Measurements from ENCODE around the gene FBXW5. TPM values are rescaled to one million over a fixed set of nuclear protein-coding genes. Genes with fewer than 3 reads are reported as not detected.

FBXW5 gene
- total and polyA plus RNA-seq, 9 of the 15 experiments (the other 6 are each of a cell fraction or from before 2014, with no cell fraction given): 0.21 to 128 (median 37.0) TPM

GRCh38 chr9:136951541-136952320 is 7.2 kb upstream of the FBXW5 start, which contains the start of gene LCN12:
Gene LCN12 (plus strand): TSS chr9:136952273. CDS start chr9:136952328, 55 bp downstream.
- peaks cover 3 to 75% of the 10 kb centered on the region in 2 experiments; a peak in 4 of 5 replicates for H3K4me1 ChIP-seq (replicated peaks in 1 of 2; ENCODE audit: control insufficient read depth in 2 of 2, insufficient read depth in 2 of 2, low read length in 2 of 2)
- in situ Hi-C loops (cut with MboI) (no loop called here), intact Hi-C loops (cut with micrococcal nuclease) (no loop called here)
- FAIRE-seq (no peak), DNase-seq (ENCODE audit: extremely low read depth in 1 of 4, low spot score in 3 of 4) (no peak), ATAC-seq (no peak)
- H3K9ac ChIP-seq (ENCODE audit: insufficient read depth in 1 of 2, low read depth in 2 of 2, low read length in 2 of 2): no peak within 1 kb of the TSS; a peak in 1 of 4 replicates
- no peak within 1 kb of the TSS for H2AFZ ChIP-seq (ENCODE audit: low read depth, low read length)
- POLR2A ChIA-PET: interaction anchor here (1.0 kb wide), 1 partner anchor 13 kb away, joined by 3 read pairs; no protein-coding TSS in a partner anchor
- no peak within 1 kb of the TSS for H3K27ac ChIP-seq (ENCODE audit: extremely low read depth, low read depth, low read length)
- no peaks in the 10 kb centered on the region for H3K9me3 ChIP-seq (replicated peaks; ENCODE audit: control insufficient read depth, insufficient read depth, low read depth, low read length)
- BruUV-seq (replicated peaks): no TSS peak
- peaks cover 2% of the 10 kb centered on the region for H3K9me1 ChIP-seq (ENCODE audit: control insufficient read depth, insufficient read depth, low read length)
- no peaks in the 10 kb centered on the region for H3K36me3 ChIP-seq (ENCODE audit: control insufficient read depth, insufficient read depth, low read length)
- H3K79me2 ChIP-seq (ENCODE audit: control insufficient read depth, insufficient read depth, low read length): no peaks in the 10 kb centered on the region
- H3K4me2 ChIP-seq (ENCODE audit: insufficient read depth, low read length): no peak within 1 kb of the TSS
- CTCF ChIA-PET (ENCODE audit: low intra/inter-chr PET ratio): no interaction called here
- peaks cover 2 to 7% of the 10 kb centered on the region in 2 experiments; a peak in 3 of 5 replicates for H3K27me3 ChIP-seq (ENCODE audit: control insufficient read depth in 2 of 2, insufficient read depth in 2 of 2, low read length in 2 of 2)
- no peak within 1 kb of the TSS for H3K4me3 ChIP-seq
- 84% methylated on average over 11 of the region's 14 CpGs for WGBS (ENCODE audit: insufficient coverage, low coverage, missing lambda C conversion rate)
- 0 out of 2 replicates have a peak, but pooled peaks cover 4% of the 10 kb centered on the region for H4K20me1 ChIP-seq (replicated peaks; ENCODE audit: control insufficient read depth, insufficient read depth, low read length)
- no peak for TF ChIP-seq ZNF12 (CRISPR knock-in tag; IDR thresholded peaks at IDR 0.05)
- no peak for TF ChIP-seq SIRT6 (IDR thresholded peaks at IDR 0.05; ENCODE audit: low read depth, low read length)
- TF ChIP-seq ZNF24 (IDR thresholded peaks at IDR 0.05): no peak
- no peak for TF ChIP-seq ZNF274 (IDR thresholded peaks at IDR 0.05; ENCODE audit: borderline replicate concordance, low read depth, low read length)
- no peak for TF ChIP-seq PCBP1 (IDR thresholded peaks at IDR 0.05; ENCODE audit: low read depth, low read length, poor library complexity, severe bottlenecking)
- TF ChIP-seq, protein P1, sequence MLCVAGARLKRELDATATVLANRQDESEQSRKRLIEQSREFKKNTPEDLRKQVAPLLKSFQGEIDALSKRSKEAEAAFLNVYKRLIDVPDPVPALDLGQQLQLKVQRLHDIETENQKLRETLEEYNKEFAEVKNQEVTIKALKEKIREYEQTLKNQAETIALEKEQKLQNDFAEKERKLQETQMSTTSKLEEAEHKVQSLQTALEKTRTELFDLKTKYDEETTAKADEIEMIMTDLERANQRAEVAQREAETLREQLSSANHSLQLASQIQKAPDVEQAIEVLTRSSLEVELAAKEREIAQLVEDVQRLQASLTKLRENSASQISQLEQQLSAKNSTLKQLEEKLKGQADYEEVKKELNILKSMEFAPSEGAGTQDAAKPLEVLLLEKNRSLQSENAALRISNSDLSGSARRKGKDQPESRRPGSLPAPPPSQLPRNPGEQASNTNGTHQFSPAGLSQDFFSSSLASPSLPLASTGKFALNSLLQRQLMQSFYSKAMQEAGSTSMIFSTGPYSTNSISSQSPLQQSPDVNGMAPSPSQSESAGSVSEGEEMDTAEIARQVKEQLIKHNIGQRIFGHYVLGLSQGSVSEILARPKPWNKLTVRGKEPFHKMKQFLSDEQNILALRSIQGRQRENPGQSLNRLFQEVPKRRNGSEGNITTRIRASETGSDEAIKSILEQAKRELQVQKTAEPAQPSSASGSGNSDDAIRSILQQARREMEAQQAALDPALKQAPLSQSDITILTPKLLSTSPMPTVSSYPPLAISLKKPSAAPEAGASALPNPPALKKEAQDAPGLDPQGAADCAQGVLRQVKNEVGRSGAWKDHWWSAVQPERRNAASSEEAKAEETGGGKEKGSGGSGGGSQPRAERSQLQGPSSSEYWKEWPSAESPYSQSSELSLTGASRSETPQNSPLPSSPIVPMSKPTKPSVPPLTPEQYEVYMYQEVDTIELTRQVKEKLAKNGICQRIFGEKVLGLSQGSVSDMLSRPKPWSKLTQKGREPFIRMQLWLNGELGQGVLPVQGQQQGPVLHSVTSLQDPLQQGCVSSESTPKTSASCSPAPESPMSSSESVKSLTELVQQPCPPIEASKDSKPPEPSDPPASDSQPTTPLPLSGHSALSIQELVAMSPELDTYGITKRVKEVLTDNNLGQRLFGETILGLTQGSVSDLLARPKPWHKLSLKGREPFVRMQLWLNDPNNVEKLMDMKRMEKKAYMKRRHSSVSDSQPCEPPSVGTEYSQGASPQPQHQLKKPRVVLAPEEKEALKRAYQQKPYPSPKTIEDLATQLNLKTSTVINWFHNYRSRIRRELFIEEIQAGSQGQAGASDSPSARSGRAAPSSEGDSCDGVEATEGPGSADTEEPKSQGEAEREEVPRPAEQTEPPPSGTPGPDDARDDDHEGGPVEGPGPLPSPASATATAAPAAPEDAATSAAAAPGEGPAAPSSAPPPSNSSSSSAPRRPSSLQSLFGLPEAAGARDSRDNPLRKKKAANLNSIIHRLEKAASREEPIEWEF (CRISPR knock-in tag; IDR thresholded peaks at IDR 0.05): no peak
- TF ChIP-seq RNF2 (IDR thresholded peaks at IDR 0.05): no peak
- TF ChIP-seq, protein P2, sequence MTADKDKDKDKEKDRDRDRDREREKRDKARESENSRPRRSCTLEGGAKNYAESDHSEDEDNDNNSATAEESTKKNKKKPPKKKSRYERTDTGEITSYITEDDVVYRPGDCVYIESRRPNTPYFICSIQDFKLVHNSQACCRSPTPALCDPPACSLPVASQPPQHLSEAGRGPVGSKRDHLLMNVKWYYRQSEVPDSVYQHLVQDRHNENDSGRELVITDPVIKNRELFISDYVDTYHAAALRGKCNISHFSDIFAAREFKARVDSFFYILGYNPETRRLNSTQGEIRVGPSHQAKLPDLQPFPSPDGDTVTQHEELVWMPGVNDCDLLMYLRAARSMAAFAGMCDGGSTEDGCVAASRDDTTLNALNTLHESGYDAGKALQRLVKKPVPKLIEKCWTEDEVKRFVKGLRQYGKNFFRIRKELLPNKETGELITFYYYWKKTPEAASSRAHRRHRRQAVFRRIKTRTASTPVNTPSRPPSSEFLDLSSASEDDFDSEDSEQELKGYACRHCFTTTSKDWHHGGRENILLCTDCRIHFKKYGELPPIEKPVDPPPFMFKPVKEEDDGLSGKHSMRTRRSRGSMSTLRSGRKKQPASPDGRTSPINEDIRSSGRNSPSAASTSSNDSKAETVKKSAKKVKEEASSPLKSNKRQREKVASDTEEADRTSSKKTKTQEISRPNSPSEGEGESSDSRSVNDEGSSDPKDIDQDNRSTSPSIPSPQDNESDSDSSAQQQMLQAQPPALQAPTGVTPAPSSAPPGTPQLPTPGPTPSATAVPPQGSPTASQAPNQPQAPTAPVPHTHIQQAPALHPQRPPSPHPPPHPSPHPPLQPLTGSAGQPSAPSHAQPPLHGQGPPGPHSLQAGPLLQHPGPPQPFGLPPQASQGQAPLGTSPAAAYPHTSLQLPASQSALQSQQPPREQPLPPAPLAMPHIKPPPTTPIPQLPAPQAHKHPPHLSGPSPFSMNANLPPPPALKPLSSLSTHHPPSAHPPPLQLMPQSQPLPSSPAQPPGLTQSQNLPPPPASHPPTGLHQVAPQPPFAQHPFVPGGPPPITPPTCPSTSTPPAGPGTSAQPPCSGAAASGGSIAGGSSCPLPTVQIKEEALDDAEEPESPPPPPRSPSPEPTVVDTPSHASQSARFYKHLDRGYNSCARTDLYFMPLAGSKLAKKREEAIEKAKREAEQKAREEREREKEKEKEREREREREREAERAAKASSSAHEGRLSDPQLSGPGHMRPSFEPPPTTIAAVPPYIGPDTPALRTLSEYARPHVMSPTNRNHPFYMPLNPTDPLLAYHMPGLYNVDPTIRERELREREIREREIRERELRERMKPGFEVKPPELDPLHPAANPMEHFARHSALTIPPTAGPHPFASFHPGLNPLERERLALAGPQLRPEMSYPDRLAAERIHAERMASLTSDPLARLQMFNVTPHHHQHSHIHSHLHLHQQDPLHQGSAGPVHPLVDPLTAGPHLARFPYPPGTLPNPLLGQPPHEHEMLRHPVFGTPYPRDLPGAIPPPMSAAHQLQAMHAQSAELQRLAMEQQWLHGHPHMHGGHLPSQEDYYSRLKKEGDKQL (CRISPR knock-in tag; IDR thresholded peaks at IDR 0.05; ENCODE audit: borderline replicate concordance): no peak
- TF ChIP-seq TFAM (CRISPR knock-in tag; conservative IDR thresholded peaks at IDR 0.05): no peak

Data from K562 (cell line).